NCI-H748 treated with DMSO at 0.1 percent for 48 hours (cell line): ENCODE measurements around the gene LIPT1.
"Not testable (repeated sequence)": the region's sequence is repeated elsewhere in the genome, so short reads cannot be mapped to it uniquely, and the experiment has no call there.

Source experiments
- DNase-seq: peaks from one replicate; lab custom pipeline; 2025; lab: John Stamatoyannopoulos, UW

LIPT1 gene

GRCh38 chr2:99171377-99172140 is 16.8 kb downstream of the LIPT1 start:
- no peak for DNase-seq

- peak; percentile 75 for DNase-seq
These were observed 26.2 kb downstream of the LIPT1 start, which contains the start of the genes MITD1 and MRPL30 for GRCh38 chr2:99180755-99181623. MITD1 (minus strand) TSS chr2:99181058; CDS start chr2:99180981, 77 bp downstream. MRPL30 (plus strand) TSS chr2:99181184; CDS start chr2:99186204, 5,020 bp downstream.

GRCh38 chr2:99181624-99182000 is 26.8 kb downstream of the LIPT1 start:
- no peak for DNase-seq

GRCh38 chr2:99183025-99183424 is 28.3 kb downstream of the LIPT1 start:
- no peak for DNase-seq

GRCh38 chr2:99184811-99185210 is 30.0 kb downstream of the LIPT1 start:
- DNase-seq = no peak

- DNase-seq = no peak
These were observed 32.2 kb downstream of the LIPT1 start for GRCh38 chr2:99187011-99187410.

GRCh38 chr2:99188357-99188756 is 33.6 kb downstream of the LIPT1 start:
- DNase-seq = no peak

GRCh38 chr2:99190548-99190947 is 35.8 kb downstream of the LIPT1 start:
- no peak for DNase-seq

- not testable (repeated sequence) for DNase-seq
These were observed 37.6 kb downstream of the LIPT1 start for GRCh38 chr2:99192364-99192763.

GRCh38 chr2:99198103-99198841 is 43.5 kb downstream of the LIPT1 start:
- no peak for DNase-seq

- DNase-seq = no peak
These were observed 45.5 kb downstream of the LIPT1 start for GRCh38 chr2:99200076-99200800.

GRCh38 chr2:99201959-99202678 is 47.4 kb downstream of the LIPT1 start:
- DNase-seq = no peak

GRCh38 chr2:99205491-99205890 is 50.7 kb downstream of the LIPT1 start:
- DNase-seq = peak; percentile 2
